HG02852 (cell line): ENCODE measurements around the gene C5orf47.

Source experiments
- ATAC-seq: cut with Tn5 transposase; IDR thresholded peaks from one replicate; pipeline ENCODE4 v1.9.1; 2021; ENCODE audit warnings: mild to moderate bottlenecking, moderate library complexity; ENCODE audit not compliant: unreplicated experiment

The C5orf47 gene

DNA sequence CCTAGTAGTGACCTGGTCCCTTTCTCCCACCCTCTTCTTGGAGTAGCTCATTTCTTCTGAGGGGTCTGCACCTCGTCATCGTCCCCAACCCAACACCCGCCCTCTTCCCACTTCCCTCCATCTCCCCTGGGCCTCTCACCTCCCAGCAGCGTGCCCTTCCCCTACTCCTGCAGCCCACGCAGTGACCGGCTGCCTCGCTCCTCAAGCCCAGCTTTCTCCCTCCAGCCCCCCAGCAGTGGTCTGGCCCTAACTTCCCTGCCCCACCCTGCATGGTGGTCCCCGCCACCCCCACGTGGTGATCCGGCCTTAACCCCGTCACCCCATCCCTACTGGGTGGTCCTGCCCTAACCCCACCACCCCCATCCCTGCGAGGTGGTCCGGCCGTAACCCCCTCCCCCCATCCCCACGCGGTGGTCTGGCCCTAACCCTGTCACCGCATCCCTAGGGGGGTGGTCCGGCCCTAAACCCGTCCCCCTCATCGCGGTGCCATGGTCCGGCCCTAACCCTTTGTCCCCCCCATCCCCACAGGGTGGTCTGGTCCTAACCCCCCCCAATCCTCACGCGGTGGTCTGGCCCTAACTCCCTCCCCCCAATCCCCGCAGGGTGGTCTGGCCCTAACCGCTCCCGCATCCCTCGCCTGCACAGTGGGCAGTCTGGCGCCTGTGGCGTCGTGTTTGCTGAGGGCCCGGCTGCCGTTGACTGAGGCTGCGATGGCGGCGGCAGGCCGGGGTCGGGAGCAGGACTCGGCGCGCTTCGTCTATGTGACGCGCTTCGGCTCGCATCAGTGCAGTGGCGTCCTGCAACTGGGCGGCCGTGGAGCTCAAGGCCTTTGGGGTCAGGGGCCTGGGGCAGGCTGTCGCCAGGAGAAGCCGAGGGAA is at the start of gene C5orf47:
C5orf47 (plus strand) TSS at position 617 of the 878 bp plus-strand sequence; CDS start at position 711, 94 bp downstream.
- no peak for ATAC-seq

DNA sequence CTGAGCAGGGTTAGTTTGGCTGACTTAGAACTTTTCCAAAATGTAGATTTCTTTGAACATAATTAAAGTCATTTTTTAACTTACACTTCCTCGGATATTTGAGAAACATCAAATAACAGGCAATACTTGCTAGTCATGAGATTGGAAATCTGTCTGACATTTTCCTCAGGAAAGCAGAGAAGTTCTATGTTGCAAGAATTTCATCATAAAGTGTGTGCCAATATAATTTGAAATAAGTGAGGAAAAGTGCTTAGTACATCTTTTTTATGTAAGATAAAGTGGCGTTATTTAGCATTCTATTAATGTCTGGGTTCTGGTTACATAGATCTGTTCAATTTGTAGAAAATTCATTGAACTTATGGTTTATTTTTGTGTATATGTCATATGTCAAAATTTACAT is 48.7 kb upstream of the C5orf47 start:
- no peak for ATAC-seq

DNA sequence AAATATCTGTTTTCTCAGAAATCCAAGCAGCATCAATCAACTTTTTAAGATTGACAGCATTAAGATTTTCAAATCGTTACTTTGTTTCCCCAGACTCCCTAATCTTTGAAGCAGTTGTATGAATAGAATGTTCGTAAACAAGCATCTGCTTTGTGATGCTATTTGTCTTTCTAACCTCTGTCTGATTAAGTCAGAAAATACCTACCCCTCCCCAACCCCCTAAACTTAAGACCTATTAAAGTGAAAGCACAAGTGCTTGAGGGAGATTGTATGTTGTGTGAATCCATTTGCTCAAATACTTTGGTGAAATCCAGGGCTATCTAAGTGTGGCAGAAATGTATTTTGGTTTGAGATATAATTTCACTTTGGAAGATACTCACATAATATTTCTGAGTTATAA is 47.9 kb upstream of the C5orf47 start:
- no peak for ATAC-seq

- ATAC-seq, result no peak
These were observed 47.1 kb upstream of the C5orf47 start for GRCh38 chr5:173941758-173942401.

DNA sequence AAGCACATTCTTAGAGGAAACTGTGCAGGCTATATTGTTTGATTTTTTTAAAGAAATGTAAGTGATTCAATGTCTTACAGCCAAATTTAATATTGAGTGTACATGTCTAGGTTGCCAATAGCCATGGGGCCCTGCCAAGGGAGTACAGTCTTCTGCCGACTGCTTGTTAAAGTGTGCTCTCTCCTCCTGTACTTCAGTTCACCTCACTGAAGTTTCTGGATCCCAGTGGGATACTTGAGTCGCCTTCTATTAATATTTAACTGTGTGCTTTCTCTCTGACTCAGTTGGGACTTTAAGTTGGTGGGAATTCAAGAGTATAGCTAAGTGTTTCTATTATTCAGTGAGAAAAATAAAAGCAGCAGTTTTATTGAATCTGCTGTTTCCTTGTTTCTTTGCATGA is 44.5 kb upstream of the C5orf47 start:
- no peak for ATAC-seq

DNA sequence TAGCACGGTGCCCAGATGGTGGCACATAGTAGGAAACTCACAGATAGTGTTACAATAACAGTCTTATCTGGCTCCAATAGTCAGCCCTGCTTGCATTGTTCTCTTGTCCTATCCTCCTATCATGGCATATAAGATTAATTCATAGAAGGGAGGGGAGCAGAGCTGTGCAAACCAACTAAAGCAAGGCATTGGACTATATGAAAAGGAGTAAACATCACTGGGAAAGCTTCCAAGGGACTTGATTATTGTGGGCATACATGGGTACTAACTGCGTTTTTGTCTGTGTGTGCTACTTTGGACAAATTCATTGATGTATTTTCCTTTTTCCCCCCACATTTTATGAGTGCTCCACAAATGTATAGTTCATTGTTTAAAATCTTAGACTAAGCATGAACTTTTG is 43.8 kb upstream of the C5orf47 start:
- no peak for ATAC-seq

- ATAC-seq, result no peak
These were observed 42.6 kb upstream of the C5orf47 start for GRCh38 chr5:173946323-173946722.

- no peak for ATAC-seq
These were observed 38.1 kb upstream of the C5orf47 start for GRCh38 chr5:173950829-173951228.

- ATAC-seq, result no peak
These were observed 35.4 kb upstream of the C5orf47 start for GRCh38 chr5:173953528-173954090.

DNA sequence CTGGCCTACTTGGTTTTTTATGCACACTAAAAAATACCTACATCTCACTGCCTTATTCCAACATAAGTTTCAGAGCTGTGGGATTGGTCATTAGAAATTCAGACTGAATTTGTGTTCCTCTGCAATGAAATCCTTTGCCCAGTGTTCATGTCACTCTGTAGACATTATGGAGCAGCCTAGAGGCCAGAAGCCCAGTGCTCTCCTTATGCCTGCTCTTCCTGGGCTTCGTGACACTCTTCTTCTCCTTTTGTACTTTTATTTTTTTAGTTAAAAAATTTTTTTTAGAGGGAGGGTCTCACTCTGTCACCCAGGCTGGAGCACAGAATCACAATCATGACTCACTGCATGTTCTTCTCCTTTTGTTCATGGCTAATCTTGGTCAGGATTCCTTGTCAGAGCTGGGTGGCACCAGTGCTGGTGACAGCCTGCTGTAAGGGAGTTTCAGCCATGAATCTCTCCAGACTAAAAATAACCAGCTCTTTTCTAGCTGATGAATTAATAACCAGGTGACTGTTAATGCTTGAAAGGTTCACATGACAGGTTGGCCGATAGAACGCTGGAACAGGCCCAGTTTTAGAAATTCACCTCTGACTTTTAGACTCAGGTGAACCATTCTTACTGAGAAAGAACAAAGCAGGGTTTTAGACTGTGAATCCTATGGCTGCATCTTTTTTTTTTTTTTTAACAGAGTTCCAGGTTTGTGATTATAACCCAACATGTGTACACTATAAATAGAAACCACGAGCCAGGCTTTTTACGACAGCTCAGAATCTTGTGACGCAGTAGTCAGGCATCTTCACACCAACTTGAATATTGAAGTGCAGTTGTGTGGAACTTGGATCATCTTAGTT is 34.1 kb upstream of the C5orf47 start:
- ATAC-seq, result no peak

DNA sequence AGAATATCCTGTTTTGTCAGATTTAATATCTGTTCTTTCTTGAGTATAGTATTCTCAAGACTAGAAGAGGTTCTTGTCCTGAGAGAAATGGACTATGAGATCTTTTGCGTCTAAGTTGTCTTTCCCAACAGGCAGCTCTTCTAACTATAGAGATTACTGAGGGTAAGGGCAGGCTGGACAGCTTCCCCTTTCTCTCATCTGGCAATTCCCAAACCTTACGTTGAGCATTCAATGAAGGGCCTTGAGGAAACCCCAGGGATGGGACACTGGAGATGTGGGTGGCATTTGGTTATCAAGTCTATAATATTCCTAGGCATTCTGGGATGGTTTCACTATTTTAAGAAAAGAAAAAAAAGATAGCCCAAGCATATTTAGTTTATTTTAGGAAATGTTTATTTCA is 28.0 kb upstream of the C5orf47 start:
- ATAC-seq, result no peak

DNA sequence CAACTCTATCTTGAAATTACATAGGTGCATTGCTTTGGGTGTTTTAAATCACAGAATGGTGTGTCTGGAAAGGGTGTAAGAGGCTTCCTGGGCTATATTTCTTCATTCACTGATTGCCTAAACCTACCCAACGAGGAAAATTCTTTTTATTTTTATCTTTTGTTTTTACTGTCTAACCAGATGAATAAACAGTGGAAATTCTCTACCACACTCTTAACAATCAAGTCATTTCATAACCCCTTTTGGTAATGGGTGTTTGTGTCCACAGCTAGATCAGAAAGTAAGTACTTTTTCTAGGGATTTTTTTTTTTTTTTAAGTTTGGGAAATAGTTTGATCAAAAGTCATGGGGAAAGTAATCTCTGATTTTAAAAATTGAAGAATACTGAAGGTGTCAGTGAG is 27.6 kb upstream of the C5orf47 start:
- no peak for ATAC-seq

- ATAC-seq, result no peak
These were observed 26.5 kb upstream of the C5orf47 start for GRCh38 chr5:173962436-173962972.

- ATAC-seq, result no peak
These were observed 25.7 kb upstream of the C5orf47 start for GRCh38 chr5:173963182-173963838.

DNA sequence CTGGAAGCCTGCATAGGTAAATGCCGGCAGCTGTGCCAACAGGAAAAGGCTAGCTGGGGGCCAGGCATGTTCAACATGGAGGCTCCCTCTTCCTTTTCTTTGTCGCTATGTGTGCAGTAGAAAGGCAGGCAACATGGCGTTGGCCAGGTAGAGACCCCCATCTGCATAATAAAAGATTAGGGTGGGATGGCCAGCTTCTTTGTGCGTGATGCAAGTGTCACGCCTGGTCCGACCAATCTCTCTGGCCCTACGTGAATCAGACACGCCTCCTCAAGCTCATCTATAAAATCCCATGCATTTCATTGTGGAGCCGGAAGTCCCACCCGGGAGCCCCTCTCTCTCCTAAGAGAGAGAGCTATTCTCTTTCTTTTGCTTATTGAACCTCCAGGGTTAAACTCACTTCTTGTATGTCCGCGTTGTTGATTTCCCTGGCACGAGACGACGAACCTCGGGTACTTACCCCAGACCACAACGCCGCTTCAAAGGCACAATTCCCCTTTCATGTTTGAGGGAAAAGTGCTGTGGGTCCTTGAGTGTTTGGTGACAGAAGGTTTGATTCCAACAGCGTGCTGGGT is 25.0 kb upstream of the C5orf47 start:
- no peak for ATAC-seq

DNA sequence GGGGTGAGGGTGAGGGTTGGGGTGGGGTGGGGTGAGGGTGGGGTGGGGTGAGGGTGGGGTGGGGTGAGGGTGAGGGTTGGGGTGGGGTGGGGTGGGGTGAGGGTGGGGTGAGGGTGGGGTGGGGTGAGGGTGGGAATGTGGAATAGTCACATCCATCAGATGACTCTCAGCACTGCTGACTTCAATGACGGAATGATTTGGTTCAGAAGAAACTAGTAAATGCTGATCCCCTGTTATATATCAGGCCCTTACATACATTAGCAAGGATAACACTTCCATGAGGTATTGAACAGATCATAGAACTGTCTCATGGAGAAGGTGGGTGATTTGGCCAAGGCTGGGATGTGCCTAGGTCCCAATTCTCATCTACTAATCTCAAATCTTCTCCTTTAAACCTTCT is 24.5 kb upstream of the C5orf47 start:
- no peak for ATAC-seq

GRCh38 chr5:173967241-173967640 is 21.7 kb upstream of the C5orf47 start:
- ATAC-seq, result no peak

DNA sequence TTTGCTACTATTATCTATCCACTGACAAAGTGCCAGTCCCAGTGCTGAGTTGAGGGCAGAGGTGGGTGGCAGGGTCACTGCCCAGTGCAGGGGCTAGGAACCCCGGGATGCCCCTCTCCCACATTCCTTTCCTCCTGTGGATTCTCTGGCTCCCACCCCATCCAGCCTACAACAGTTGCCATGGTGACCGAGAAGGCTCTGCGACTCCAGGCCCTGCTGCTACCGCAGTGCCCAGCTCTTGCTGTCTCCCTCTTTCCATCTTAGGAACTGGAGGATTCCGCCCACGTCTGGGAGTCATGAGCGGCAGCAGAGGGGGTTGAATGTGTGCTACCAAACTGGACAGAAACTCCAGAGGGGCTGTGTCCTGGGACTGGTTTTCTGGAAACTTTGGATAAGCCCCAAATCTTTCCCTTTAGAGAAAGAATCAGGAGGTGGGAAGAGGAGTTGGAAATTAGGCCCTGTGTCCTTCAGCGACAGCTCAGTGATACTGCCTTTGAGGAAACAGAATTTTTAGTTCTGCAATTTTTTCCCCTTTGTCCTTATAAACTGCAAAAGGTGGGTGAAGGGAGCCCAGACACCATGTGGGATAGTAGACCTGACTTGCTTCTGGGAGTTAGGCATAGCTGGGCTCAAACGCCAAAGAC is 20.7 kb upstream of the C5orf47 start:
- ATAC-seq, result no peak
